Loucy (cell line): ENCODE data around the gene CCDC178.

Experiments used
- H2AFZ ChIP-seq: fragments of 200-600 bp; sonication (generic); 2 replicates; pipeline ENCODE4 v1.6.0; 2016; ENCODE audit warnings: antibody characterized with exemption, mild to moderate bottlenecking, low read length, moderate library complexity
- H3F3A ChIP-seq: fragments of 200-600 bp; 2 replicates; pipeline ENCODE4 v1.6.0; 2016; ENCODE audit warnings: antibody characterized with exemption, low read depth, mild to moderate bottlenecking
- H3K27me3 ChIP-seq: fragments of 200-600 bp; sonication (generic); 2 replicates; pipeline ENCODE4 v1.6.1; 2014; ENCODE audit warnings: low read length, mild to moderate bottlenecking; ENCODE audit not compliant: insufficient read depth, poor library complexity, severe bottlenecking
- H3K36me3 ChIP-seq: fragments of 200-600 bp; sonication (generic); 2 replicates; pipeline ENCODE4 v1.6.1; 2016; ENCODE audit warnings: low read length; ENCODE audit not compliant: insufficient read depth
- H3K4me1 ChIP-seq: fragments of 200-600 bp; sonication (generic); 2 replicates; pipeline ENCODE4 v1.5.1; 2014; ENCODE audit warnings: low read length, mild to moderate bottlenecking; ENCODE audit not compliant: insufficient read depth, poor library complexity, severe bottlenecking
- H3K4me2 ChIP-seq: fragments of 200-600 bp; sonication (generic); 2 replicates; pipeline ENCODE4 v1.6.0; 2014; ENCODE audit warnings: antibody characterized with exemption, low read length, low read depth, mild to moderate bottlenecking; ENCODE audit not compliant: poor library complexity, severe bottlenecking
- H3K4me3 ChIP-seq: fragments of 200-600 bp; sonication (generic); 2 replicates; pipeline ENCODE4 v1.5.1; 2014; ENCODE audit warnings: low read length, mild to moderate bottlenecking, mixed read lengths; ENCODE audit not compliant: poor library complexity, severe bottlenecking
- H3K79me2 ChIP-seq: fragments of 200-600 bp; sonication (generic); 2 replicates; pipeline ENCODE4 v1.6.1; 2014; ENCODE audit warnings: low read length; ENCODE audit not compliant: insufficient read depth
- H3K9ac ChIP-seq: fragments of 200-600 bp; sonication (generic); 2 replicates; pipeline ENCODE4 v1.6.0; 2014; ENCODE audit warnings: mild to moderate bottlenecking, low read depth, low read length, moderate library complexity; ENCODE audit not compliant: poor library complexity, severe bottlenecking
- H3K9me2 ChIP-seq: fragments of 200-600 bp; sonication (generic); replicated peaks from 2 replicates; pipeline ENCODE4 v1.6.1; 2016; ENCODE audit warnings: low read depth, low read length, mixed read lengths
- H3K9me3 ChIP-seq: fragments of 200-600 bp; sonication (generic); 2 replicates; pipeline ENCODE4 v1.6.1; 2014; ENCODE audit warnings: mild to moderate bottlenecking, antibody characterized with exemption, low read length, low read depth; ENCODE audit not compliant: insufficient read depth
- H4K20me1 ChIP-seq: fragments of 200-600 bp; sonication (generic); 2 replicates; pipeline ENCODE4 v1.6.0; 2014; ENCODE audit warnings: antibody characterized with exemption, low read length, mild to moderate bottlenecking; ENCODE audit not compliant: insufficient read depth, poor library complexity, severe bottlenecking
- CTCF ChIP-seq: fragments of 200-600 bp; sonication (generic); conservative IDR thresholded peaks from 2 replicates; pipeline ENCODE4 v1.5.1; 2014; ENCODE audit warnings: mild to moderate bottlenecking, antibody characterized with exemption, low read length
- EZH2phosphoT487 ChIP-seq: fragments of 200-600 bp; IDR thresholded peaks from 2 replicates; pipeline ENCODE4 v1.6.1; 2018; ENCODE audit warnings: antibody characterized with exemption, mild to moderate bottlenecking, moderate library complexity, borderline replicate concordance

Gene CCDC178

DNA sequence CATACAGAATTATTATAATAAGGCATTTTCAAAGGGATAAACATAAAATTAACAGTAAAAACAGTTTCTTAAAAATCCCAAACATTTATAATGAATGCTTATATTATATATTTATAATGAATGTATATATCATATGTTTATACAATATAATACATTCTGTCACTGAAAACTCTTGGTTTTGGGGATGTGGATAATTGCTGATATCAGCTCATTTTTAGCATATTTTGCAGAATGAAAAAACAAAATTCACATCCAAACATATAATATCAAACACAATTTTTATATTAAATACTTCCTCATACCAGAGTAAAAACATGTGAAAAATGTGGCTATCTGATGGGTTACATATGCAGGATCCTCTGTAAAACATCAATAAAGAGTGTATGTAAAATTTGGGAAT, 465.0 kb downstream of the CCDC178 start:
- H2AFZ ChIP-seq: no peak overlapping the region
- H3K36me3 ChIP-seq: no peaks in the 10 kb centered on the region
- no peak for TF ChIP-seq EZH2phosphoT487
- TF ChIP-seq CTCF: no peak
- H3K9me3 ChIP-seq: no peaks in the 10 kb centered on the region
- no peaks in the 10 kb centered on the region for H3K27me3 ChIP-seq
- H4K20me1 ChIP-seq: no peaks in the 10 kb centered on the region
- 0 out of 2 replicates have a peak, but pooled peaks cover 6% of the 10 kb centered on the region for H3K9me2 ChIP-seq
- no peaks in the 10 kb centered on the region for H3F3A ChIP-seq
- H3K79me2 ChIP-seq: no peaks in the 10 kb centered on the region
- no peak overlapping the region for H3K4me3 ChIP-seq
- no peak overlapping the region for H3K9ac ChIP-seq
- H3K4me1 ChIP-seq: no peaks in the 10 kb centered on the region
- no peak overlapping the region for H3K4me2 ChIP-seq

DNA sequence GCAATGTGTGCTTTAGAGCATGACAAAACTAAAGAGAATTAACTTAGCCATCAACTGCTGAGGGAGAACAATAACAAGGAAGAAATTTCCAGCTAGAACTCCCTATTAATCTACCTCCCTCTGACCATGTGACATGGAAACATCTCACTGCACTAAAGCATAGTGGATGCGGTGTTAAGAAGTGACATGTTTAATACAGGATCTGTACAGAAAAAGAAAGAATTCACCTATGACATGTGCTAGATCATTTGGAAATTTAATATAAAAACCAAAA, 465.4 kb downstream of the CCDC178 start:
- no peak overlapping the region for H3K4me3 ChIP-seq
- H3K9ac ChIP-seq: no peak overlapping the region
- 0 out of 2 replicates have a peak, but pooled peaks cover 6% of the 10 kb centered on the region for H3K9me2 ChIP-seq

GRCh38 chr18:32974421-32975162, 465.9 kb downstream of the CCDC178 start:
- Histone ChIP-seq H3K79me2 (no peaks in the 10 kb centered on the region), H3K27me3 (no peaks in the 10 kb centered on the region), H3K4me3 (no peak overlapping the region), H4K20me1 (no peaks in the 10 kb centered on the region), H3K4me2 (no peak overlapping the region), H3K9ac (no peak overlapping the region), H3K9me2 (0 out of 2 replicates have a peak, but pooled peaks cover 6% of the 10 kb centered on the region), H3F3A (no peaks in the 10 kb centered on the region), H3K36me3 (no peaks in the 10 kb centered on the region), H2AFZ (no peak overlapping the region), H3K9me3 (no peaks in the 10 kb centered on the region), H3K4me1 (no peaks in the 10 kb centered on the region)
- TF ChIP-seq CTCF (no peak), EZH2phosphoT487 (no peak)

More for the DNA sequence above, 465.4 kb downstream of the CCDC178 start:
- TF ChIP-seq EZH2phosphoT487 (no peak), CTCF (no peak)
- Histone ChIP-seq H2AFZ (no peak overlapping the region), H3K27me3 (no peaks in the 10 kb centered on the region), H3K9me3 (no peaks in the 10 kb centered on the region), H3K36me3 (no peaks in the 10 kb centered on the region), H3K4me1 (no peaks in the 10 kb centered on the region), H3F3A (no peaks in the 10 kb centered on the region), H3K79me2 (no peaks in the 10 kb centered on the region), H3K4me2 (no peak overlapping the region), H4K20me1 (no peaks in the 10 kb centered on the region)
